Measurements from ENCODE around the gene SHPK. TPM values are rescaled to one million over a fixed set of nuclear protein-coding genes. Genes with fewer than 3 reads are reported as not detected.

The SHPK gene
- total and polyA plus RNA-seq, 12 donors = 2.3 to 7.6 (median 4.2) TPM

- Histone ChIP-seq H3K36me3 (peaks cover 0 to 67% (median 29%) of the 10 kb centered on the region in 9 donors), H3K4me1 (peaks cover 21 to 40% (median 30%) of the 10 kb centered on the region in 9 donors), H3K27me3 (no peaks in the 10 kb centered on the region), H3K27ac (peak overlapping the region; percentile 78 to 88 (median 82)), H3K4me3 (no peak overlapping the region), H3K9me3 (no peaks in the 10 kb centered on the region)
- TF ChIP-seq CTCF (IDR thresholded peaks at IDR 0.05) = peak in 2 of 9 donors; percentile 10 to 24
- intact Hi-C loops (cut with DNase I) = loop anchor here in 1 of 10 donors (10.0 kb wide), 1 partner anchor 125 kb away; no protein-coding TSS in a partner anchor
- 46 to 47% methylated on average over 22 of the region's 22 CpGs for WGBS, 2 donors
- peak; percentile 44 to 76 (median 58) for ATAC-seq
- peak; percentile 56 to 77 for DNase-seq
Observed at GRCh38 chr17:3659541-3660111, 23.6 kb upstream of the SHPK start.

- H3K9me3 ChIP-seq = no peaks in the 10 kb centered on the region
- ATAC-seq (peak in 5 of 8 donors; percentile 1 to 26 (median 5)), DNase-seq (no peak)
- 69 to 71% methylated on average over 22 of the region's 22 CpGs for WGBS, 2 donors
- no peak for TF ChIP-seq CTCF (IDR thresholded peaks at IDR 0.05)
- peaks cover 0 to 60% (median 22%) of the 10 kb centered on the region in 9 donors for H3K36me3 ChIP-seq
- H3K4me1 ChIP-seq = peaks cover 21 to 34% (median 29%) of the 10 kb centered on the region in 9 donors
- H3K4me3 ChIP-seq = no peak overlapping the region
- no peaks in the 10 kb centered on the region for H3K27me3 ChIP-seq
- H3K27ac ChIP-seq = peak overlapping the region; percentile 78 to 88 (median 82)
- intact Hi-C loops (cut with DNase I) = no loop called here
Observed at GRCh38 chr17:3658784-3659449, 22.9 kb upstream of the SHPK start.

- 83 to 85% methylated on average over 42 of the region's 42 CpGs for WGBS, 2 donors
- intact Hi-C loops (cut with DNase I) = no loop called here
- no peak for TF ChIP-seq CTCF (IDR thresholded peaks at IDR 0.05)
- DNase-seq = no peak
- no peaks in the 10 kb centered on the region for H3K9me3 ChIP-seq
- peak in 1 of 8 donors; percentile 8 for ATAC-seq
- H3K4me3 ChIP-seq = no peak overlapping the region
- H3K36me3 ChIP-seq = peaks cover 0 to 52% (median 14%) of the 10 kb centered on the region in 9 donors
- no peaks in the 10 kb centered on the region for H3K27me3 ChIP-seq
- H3K4me1 ChIP-seq = peaks cover 21 to 39% (median 28%) of the 10 kb centered on the region in 9 donors
- peak overlapping the region in 9 of 10 donors; percentile 53 to 88 (median 82) for H3K27ac ChIP-seq
Observed at GRCh38 chr17:3657874-3658783, 22.1 kb upstream of the SHPK start.

GRCh38 chr17:3657588-3657869, 21.5 kb upstream of the SHPK start:
- Histone ChIP-seq H3K36me3 (peaks cover 0 to 46% (median 8%) of the 10 kb centered on the region in 9 donors), H3K27me3 (no peaks in the 10 kb centered on the region), H3K4me3 (no peak overlapping the region), H3K4me1 (peaks cover 21 to 39% (median 28%) of the 10 kb centered on the region in 9 donors), H3K9me3 (no peaks in the 10 kb centered on the region), H3K27ac (peak overlapping the region in 1 of 10 donors; percentile 15)
- DNase-seq = no peak
- intact Hi-C loops (cut with DNase I) = no loop called here
- no peak for ATAC-seq
- TF ChIP-seq CTCF (IDR thresholded peaks at IDR 0.05) = no peak
- 86% methylated on average over 7 of the region's 7 CpGs for WGBS, 2 donors
